ELR (cell line): ENCODE results near the gene GSE1.

ENCODE experiments used
- DNase-seq: peaks from one replicate; pipeline ENCODE4 v3.0.0-alpha.2; 2015; ENCODE audit warnings: low read depth

GSE1 gene

DNA sequence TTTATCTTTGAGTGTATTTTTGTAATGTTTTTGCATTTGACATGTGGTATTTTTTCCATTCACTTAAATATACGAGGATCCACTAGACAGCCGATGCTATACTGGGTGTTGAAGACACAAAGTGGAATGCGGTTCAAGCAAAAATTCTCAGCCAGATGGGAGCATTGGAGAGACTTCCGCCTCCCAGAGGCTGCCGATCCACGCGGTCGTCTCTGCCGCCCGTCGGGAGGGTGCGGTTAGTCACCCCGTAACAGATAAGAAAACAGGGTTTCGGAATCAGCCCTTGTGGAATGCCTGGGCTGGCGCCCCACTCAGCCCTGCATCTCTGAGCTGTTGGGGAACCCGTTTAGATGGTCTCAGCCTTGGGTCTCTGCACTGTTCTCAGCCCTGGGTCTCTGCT lies 7.3 kb downstream of the GSE1 start:
- no peak for DNase-seq

DNA sequence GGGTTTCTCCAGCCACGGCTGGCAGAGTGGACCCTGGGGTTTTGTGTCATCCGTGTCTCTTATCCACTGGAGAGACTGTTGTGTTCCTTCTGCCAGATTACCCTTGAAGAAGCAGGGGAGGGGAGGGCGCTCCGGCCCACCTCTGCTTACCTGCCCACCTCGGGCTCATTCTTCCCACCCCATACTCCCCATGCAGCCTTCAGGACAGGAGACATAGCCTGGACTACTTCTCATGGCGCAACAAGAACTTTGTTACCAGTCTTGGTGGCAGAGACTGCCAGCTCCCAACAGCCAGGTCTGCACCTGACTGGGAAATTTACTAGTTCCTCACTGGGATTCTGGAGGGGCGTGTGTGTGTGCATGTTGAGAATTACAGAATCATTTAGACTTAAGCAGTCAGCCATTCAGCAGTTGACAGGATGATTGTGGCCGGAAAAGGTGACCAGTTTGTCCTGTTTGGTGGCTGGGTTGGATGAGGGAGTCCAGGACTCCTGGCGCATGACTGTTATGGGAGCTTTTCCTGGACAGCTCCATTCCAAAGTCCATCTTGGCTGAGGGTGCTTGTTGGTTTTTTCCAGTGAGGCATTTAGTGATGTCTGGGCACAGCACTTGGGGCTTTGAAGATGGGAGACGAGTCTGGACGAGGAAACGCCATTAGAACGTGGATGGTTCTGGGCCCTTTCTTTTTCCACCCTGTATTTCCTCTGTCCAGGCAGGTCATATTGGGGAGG lies 8.7 kb downstream of the GSE1 start:
- no peak for DNase-seq

DNA sequence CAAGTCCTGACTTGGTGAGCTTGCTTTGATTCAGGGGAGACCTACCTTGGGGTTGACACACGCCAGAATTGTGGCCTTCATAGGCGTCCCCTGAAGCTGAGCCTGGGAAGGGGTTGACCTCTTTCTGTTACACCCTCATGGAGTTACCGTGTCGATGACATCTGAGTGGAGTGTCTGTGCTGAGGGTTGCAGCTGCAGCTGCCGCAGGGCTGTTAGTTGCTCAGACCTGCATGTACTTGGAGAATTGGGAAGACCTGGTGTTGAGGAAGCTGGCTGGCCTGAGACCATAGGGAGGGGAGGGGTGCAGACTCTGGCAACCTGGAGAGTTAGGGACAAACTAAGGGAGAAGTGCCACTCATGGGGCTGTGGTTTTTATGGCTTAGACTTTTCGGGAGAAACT lies 9.6 kb downstream of the GSE1 start:
- DNase-seq: no peak

DNA sequence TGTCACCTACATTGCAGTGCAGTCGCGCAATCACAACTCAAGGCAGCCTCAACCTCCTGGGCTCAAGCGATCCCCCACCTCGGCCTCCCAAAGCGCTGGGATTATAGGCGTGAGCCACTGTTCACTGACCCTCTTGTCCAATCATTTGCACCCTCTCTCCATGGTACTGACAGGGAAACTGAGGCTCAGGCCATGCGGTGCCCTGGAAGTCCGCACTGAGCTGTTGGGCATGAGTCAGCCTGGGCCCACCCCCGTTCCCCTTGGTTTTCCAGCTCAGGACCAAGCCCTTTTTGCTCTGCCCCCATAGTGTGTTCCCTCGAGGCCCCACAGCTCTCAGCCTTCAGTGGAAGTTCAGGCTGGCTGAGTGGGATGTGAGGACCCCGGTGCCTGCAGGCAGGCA lies 10.1 kb downstream of the GSE1 start:
- DNase-seq: no peak

DNA sequence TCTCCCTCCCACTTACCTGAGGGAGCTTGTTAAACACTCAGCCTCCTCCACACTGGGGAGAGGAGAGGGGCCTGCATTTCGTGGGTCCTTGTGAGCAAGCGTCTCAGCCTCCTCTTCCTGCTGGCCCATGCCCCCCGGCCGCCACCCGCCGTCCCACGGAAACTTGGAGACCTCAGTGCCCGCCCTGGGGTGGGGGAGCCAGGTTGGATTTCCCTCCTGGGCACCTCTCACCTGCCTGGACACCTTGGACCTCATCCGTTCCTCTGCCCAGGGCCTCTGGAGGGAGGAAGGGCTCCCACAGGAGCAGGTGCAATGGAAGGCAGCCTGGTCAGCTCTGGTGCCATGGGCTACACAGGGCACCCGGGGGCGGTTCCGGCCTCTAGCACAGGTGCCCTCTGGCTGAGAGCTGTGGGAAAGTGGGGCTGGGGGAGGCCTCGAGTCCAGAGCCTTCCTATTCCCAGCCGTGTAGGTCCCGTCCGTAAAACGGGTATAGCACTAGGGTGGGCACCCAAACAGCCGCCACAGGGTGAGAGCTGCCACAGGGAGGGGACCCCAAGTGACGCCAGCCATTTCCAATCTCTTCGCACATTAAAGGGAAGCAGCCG lies 11.0 kb downstream of the GSE1 start:
- DNase-seq: no peak

DNA sequence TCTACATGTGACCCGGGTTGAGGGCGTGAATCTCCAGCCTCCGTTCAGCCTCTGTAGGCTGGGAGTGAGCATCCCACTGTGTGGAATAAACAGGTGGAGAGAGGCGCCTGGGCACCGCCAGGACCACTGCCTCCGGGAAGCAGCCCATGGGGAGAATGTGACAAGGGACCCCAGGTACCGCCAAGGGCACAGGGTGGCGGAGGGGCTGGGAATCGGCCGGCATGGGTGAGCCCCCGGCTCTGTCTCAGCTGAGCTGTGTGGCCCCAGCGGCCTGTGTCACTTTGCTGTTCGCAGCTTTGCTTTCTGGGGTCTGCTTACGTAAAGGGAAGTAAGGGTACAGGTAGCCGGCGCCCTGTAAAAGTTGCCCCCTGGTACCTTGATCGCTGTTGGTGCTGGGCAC lies 11.5 kb downstream of the GSE1 start:
- DNase-seq: no peak

DNA sequence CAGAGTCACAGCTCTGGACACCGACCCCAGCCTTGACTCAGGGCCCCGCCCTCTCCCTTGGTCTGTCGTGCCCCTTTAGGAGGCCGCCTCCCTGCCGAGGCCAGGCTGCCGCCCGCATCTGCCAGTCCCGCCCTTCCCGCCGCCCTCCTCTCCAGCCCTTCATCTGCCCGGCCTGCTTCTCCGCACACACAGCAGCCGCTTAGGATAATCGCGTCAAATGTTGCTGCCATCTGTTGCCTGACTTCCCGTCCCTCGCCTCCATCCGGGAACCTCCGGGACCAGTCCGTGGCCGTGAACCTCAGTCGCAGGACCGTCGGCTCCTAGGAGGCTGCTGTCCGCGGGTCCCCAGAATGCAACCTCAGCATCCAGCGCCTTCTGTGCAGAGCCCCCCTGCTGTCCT lies 11.9 kb downstream of the GSE1 start:
- no peak for DNase-seq

DNA sequence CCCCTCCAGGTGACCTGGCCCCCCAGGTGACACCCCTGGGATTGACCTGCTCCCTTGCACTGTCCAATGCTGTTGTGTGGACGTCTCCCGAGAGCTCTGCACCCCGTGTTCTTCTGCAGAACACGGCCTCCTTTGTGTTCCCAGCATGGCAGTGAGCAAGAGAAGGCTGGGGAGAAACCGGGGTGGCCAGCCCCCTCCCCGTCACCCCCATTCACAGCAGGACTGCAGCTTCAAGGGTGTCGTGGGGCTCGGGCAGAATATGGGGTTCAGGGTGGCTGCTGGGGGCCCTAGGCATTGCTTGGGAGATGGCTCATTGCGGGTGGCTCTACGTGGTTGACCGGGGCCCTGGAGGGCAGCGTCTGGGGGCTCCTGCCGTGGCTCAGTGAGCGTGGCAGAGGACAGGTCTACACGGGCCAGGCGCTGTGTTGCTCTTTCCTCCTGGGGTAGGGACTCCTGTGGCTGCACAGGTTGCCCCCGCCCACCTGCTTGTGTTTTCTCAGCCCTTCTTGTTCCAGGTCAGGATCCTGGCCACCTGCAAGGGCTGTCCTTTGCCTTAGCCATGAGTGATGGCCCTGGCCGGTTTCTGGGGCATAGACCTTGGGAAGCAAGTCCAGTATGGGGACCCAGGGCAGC lies 12.5 kb downstream of the GSE1 start:
- DNase-seq: no peak

DNA sequence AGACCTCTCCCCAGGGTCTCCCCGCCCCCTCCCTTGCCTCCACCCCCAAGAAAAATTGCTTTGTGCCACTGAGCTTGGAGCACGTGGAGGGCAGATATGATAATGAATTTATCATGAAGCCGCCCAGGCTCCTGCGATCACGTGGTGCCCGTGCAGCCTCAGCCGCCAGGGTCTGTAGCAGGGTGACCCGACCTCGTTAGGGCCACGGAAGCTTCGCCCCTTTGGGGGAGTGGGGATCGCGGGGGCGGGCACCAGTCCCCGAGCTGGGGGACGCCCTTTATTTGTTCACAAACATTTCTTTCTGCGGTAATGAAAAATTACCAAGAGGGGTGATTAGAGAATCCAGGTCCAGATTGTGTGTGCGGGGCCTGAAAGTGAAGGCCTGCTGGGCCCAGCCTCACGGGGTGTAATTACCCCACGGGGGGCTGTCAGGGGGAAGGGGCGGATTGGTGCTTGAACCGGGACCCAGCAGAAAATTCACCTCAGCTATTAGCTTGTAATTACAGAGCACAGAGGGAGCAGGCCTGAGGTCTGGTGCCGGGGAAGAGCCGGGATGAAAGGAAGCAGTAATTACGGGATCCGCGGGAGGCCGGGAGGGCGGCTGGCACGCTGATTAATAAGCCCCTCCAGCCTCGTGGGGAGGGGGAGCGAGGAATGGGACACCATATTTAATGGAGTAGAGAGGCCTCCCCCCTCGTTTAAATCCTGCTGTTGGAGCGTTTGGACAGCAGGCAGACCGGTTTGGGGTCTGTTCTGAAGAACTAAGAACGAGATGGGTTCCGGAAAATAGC lies 13.3 kb downstream of the GSE1 start:
- no peak for DNase-seq

DNA sequence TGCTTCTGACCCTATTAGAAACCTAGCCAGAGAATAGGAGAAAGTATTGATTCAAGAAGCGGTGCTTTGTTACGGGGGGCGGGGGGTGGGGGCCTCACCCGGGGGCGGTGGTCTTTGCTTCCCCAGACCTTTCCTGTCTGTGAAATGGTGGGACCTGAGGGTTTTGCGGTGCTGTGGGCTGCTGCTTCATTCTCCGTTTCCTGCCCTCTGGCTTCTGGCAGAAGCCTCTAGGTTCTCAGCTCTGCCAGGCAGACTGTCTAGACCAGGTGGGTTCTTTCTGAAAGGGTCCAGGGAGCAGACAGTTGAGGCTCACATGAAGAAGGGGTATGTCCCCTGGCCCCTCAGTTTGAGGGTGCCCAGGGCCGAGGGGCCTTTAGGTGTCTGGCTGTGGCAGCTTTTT lies 14.0 kb downstream of the GSE1 start:
- no peak for DNase-seq

DNA sequence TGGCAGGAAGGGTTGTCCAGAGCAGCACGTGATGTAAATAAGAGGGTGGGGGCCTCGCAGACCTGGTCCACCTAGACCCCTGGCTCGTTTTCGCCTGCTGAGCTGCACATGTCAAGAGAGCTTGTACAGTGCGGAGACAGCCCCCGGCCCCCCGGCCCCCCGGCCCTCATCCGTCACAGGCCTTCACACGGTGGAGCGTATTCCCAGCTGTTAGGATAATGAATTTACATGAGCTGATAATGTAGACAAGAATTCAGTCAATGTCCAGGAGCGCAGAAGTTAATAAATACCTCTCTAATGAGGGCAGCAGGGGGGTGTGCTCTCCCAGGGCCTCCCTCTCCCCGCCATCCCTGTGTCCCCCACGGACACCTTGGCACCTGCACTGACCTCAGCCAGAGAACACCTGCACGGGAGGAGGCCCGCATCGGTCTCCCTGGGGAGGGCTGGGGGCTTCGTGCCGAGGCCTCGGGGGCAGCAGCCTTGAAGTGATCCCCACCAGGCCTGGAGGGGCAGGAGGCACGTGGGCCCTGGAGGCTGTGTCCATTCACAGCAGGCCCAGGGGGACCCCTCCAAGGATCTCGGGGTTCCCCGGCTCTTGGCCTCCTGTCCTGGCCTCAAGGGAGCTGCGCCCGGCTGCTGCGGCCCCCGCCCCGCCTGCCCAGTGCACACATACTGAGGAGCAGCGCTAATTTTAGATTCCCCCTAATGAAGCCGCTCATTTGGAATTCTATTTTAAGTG lies 14.6 kb downstream of the GSE1 start:
- DNase-seq: no peak

DNA sequence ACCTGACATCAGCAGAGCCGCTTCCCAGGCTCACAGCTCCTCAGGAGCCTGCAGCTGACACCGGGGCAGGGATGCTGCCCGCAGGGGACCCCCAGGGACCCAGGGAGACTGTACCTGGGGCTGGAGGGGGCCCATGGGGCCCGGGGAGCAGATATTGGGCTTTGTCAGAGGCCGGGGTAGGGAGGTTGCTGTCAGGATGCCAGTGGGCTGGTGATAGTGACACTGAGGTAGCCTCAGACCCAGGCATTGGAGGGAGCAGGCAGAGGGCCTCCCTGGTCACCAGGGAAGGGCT lies 15.1 kb downstream of the GSE1 start:
- DNase-seq: no peak

DNA sequence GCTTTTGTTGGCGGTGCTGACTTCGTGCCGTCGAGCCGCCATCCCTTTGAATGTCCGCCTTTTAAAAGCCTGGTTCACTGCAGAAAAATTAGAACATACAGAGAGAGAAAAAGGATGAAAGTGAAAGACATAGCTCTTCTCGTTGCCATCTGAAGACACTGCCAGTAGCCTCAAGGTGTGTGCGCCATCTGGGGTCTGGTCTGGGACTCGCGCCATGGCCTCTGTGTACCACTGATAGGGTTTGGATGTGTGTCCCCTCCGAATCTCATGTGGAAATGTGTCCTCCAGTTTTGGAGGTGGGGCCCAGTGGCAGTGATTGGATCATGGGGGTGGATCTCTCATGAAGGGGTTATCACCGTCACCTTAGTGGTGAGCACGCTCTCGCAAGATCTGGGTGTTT lies 15.5 kb downstream of the GSE1 start:
- no peak for DNase-seq

DNA sequence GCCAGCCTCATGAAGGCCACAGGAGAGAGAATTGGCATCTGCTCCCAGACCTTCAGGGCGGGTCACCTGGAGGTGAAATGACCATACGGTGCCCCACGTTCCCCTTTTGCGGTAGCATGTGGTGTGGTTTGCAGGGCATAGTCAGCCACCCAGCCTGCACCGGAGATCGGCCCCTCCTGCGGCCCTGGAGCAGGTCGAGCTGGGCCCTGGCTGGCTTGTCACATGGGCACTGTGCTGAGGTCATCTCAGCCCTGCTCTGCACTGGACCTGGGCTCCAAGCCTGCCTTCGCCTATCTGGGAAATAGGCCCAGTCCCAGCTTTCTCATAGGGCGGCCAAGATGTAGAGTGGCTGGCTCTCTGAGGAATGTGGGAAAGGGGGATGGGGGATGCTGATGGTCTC lies 16.2 kb downstream of the GSE1 start:
- DNase-seq: no peak

DNA sequence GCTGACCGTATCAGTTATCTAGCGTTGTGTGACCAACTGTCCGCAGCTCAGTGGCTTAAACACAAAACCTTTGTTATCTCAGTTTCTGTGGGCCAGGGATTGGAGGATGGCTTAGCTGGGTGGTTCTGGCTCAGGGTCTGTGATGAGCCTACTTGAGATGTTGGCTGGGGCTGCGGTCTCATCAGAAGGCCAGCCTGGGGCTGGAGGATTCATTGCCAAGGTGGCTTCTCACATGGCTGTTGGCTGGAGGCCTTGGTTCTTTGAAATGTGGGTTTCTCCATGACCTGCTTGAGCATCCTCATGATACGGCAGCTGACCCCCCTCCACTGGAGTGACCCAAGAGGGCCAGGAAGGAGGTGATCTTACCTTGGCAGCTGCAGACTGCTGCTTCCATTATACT lies 16.7 kb downstream of the GSE1 start:
- DNase-seq: no peak

DNA sequence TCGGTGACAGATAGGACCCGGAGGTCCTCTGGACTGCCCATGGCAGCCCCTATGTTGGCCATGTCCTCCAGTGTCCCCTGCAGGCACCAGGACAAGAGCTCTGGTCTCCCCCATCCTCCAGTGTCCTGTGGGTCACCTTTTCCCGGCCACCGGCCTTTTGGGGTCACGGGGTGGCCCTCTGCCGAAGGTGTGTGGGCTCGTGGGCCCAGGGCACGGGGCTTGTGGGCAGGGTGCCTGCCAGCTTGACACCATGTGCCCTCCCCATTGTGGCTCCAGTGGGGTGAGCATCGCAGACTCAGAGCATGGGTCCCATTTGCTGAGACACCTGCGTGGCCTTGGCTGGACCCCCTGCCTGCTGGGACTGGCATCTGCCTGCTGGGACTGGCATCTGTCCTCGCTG lies 18.1 kb downstream of the GSE1 start:
- DNase-seq: no peak

DNA sequence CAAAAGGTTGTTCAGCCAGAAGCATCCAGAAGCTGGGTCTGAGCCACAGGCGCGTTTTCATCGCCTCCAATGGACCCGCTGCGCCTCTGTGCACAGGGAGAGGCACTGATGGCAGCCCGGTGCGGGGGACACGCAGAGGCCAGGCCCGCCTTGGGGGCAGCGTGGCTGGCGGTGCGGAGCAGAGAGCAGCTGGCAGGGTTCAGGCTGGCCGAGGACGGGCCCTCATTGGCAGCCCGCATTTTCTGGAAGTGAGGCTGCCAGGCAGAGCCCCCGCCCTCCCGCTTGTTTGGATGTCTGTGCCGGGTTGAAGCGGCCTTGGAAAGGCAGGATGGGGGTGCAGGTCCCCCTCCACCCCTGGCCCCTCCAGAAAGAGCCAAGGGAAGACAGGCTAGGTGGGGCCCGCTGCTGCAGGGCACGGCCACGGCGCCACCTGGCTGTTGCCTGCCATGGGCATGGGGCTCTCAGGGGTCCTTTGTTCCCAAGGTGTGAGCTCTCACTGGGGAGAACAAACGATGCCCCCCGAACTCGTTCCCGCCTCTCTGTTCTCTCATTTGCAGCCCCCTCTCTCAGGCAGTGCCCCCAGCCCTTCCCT lies 18.8 kb downstream of the GSE1 start:
- no peak for DNase-seq

DNA sequence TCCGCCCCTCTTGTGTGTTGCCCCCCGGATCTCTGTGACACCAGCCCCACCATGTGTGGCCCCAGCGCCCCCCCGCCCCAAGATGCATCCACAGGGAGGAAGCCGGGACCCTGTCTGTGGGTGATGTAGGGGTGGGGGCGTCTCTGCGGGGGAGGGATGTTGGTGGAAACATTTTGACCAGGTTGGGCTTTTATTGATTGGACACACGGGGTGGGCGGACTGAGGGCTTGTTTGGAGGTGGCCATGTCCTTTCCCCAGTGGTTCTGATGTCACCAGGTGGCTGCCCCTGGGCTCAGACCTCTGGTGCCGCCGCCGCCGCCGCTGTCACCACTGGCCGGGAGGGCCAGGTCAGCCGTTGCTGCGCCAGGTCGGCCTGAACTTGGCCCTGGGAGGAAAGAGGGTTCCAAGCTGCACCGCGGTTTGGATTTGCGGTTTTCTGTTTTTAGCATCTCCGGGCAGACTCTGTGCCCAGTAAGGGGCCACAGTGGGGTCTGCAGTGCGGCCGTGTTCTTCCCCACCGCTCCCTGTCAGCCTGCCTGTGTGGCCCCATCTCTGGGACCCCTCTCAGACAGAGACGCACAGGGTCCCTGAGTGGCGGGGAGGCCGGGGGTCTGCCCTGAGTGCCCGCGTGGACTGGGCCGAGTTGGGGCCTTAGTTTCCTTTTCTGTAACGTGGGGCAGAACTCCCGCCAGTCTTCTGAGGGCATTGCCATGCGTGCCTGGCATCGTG lies 19.8 kb downstream of the GSE1 start:
- no peak for DNase-seq

DNA sequence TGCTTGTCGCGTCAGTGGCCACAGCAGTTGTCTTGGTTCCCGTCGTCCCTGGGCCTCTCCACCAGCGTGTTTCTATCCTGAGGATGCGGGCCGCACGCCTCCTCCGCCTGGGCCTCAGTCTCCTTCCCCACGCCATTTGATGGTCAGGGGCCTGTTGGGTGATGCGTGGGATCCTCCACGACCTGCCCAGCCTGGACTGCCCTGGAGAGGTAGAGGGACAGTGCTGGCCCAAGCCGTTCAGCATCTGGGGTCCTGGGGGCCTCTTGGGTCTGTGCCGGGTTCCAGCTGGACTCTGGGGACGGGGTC lies 20.3 kb downstream of the GSE1 start:
- no peak for DNase-seq

DNA sequence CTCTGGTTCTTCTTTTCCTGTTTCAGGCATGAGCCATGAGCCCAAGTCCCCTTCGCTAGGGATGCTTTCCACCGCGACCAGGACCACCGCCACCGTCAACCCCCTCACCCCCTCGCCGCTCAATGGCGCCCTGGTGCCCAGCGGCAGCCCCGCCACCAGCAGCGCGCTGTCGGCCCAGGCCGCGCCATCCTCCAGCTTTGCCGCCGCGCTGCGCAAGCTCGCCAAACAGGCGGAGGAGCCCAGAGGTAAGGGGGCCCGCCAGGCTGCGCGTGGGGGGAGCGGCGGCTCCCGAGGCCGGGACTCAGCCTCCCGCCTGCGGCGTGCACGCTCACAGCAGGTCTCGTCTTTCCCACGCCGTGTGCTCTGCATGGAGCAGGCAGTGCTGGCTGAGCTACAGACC lies 20.8 kb downstream of the GSE1 start:
- DNase-seq: no peak

DNA sequence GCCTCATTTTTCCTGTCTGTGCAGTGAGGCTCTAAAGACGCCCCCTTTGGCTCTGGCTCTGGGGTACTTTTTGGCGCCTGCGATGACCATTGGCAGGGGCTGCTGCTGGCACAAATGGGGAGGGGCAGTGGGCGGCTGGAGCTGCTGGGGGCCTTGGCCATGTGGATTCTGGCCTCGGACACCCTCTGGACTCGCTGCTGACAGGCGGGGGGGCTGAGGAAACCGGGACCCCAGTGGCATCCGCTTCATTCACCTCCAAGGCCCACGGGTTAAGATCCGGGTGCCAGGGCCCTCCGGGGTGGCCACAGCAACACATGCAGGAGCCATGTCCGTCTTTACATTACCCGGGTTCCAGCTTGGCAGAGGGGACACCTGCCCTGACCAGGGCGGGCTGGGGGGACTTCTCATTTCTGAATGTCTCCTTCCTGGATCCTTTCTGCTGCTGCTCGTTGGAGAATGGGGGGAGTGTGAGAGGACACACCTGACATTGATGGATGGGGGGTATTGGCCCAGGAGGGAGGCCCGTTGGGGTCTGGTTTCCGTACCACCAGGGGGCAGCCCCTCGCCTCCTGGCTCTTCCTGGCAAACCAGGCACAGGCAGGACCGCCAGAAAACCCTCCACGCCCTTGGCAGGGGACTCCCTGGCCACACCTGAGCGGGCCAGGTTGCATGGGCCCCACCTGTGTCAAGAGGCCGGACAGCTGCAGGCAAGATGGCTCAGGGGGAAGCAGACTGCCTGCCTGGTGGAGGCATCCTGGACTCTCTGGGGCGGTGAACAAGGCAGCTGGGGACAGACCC lies 21.8 kb downstream of the GSE1 start:
- no peak for DNase-seq
